Skeletal muscle tissue (tissue), 4 donors: ENCODE measurements around the gene SLC15A1. TPM values are rescaled to one million over a fixed set of nuclear protein-coding genes. Genes with fewer than 3 reads are reported as not detected.

Experiments used
- H3K27ac ChIP-seq: one replicate; pipeline ENCODE4 v1.7.0; 2013; ENCODE audit warnings: mild to moderate bottlenecking, low read depth, low read length, inconsistent platforms
- H3K27me3 ChIP-seq, 3 donors: one replicate each; pipeline ENCODE4 v1.7.0; 2013; ENCODE audit warnings: low read length in 3 of 3; ENCODE audit not compliant: control insufficient read depth in 3 of 3, insufficient read depth in 3 of 3
- H3K36me3 ChIP-seq, 3 donors: one replicate each; pipeline ENCODE4 v1.7.0; 2013; ENCODE audit warnings: low read length in 3 of 3; ENCODE audit not compliant: control insufficient read depth in 3 of 3, insufficient read depth in 3 of 3
- H3K4me1 ChIP-seq, 3 donors: one replicate each; pipeline ENCODE4 v1.7.0; 2013; ENCODE audit warnings: low read length in 3 of 3, mild to moderate bottlenecking in 3 of 3; ENCODE audit not compliant: control insufficient read depth in 3 of 3, insufficient read depth in 3 of 3
- H3K4me3 ChIP-seq, 3 donors: one replicate each; pipeline ENCODE4 v1.7.0; 2013; ENCODE audit warnings: low read length in 3 of 3
- H3K9ac ChIP-seq, 3 donors: one replicate each; pipeline ENCODE4 v1.7.0; 2013; ENCODE audit warnings: low read length in 3 of 3, mild to moderate bottlenecking in 3 of 3, moderate library complexity in 2 of 3, low read depth in 1 of 3
- H3K9me3 ChIP-seq, 3 donors: one replicate each; pipeline ENCODE4 v1.7.0; 2013; ENCODE audit warnings: low read length in 3 of 3; ENCODE audit not compliant: control insufficient read depth in 3 of 3
- total RNA-seq: library from RNA; depleted of rRNA; stranded (reverse); fragments of >200 nt; gene quantifications from one replicate; pipeline ENCODE4 v1.2.3, GENCODE V29; 2014
- donor health status: Osteomylitis.

Gene SLC15A1
- total RNA-seq, 1 donor from 2014 or later: not detected

- no peaks in the 10 kb centered on the region for H3K4me1 ChIP-seq
- no peak overlapping the region for H3K9ac ChIP-seq
- no peaks in the 10 kb centered on the region for H3K27me3 ChIP-seq
- peaks cover 12 to 33% (median 20%) of the 10 kb centered on the region in 3 donors for H3K36me3 ChIP-seq
- H3K4me3 ChIP-seq: no peak overlapping the region
- no peaks in the 10 kb centered on the region for H3K9me3 ChIP-seq
- no peak overlapping the region for H3K27ac ChIP-seq
These were observed 42.0 kb upstream of the SLC15A1 start for GRCh38 chr13:98794498-98794897.

GRCh38 chr13:98792785-98793495 lies 40.5 kb upstream of the SLC15A1 start:
- H3K9ac ChIP-seq: no peak overlapping the region
- no peaks in the 10 kb centered on the region for H3K4me1 ChIP-seq
- H3K27me3 ChIP-seq: peaks cover 0 to 2% (median 0%) of the 10 kb centered on the region in 3 donors
- no peak overlapping the region for H3K4me3 ChIP-seq
- H3K36me3 ChIP-seq: peaks cover 12 to 33% (median 16%) of the 10 kb centered on the region in 3 donors
- H3K9me3 ChIP-seq: no peaks in the 10 kb centered on the region
- H3K27ac ChIP-seq: no peak overlapping the region

DNA sequence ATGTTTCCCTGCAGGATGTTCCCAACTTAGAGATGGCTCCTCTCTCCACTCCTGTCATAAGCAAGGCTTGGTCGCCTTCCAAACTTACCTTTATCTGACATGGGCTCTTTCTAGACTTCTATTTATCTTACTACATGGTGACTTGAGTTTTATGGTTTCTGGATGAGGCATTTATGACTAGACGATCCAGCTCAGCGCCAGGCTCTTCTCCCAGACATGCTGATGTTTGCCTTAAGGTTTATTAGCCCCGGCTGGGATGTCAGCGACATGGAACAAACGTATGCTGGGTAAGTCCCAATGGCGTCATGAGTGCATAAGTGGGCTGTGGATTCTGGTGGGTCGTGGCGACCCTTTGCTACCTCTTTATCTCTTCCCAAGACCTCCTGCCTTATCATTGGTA lies 39.8 kb upstream of the SLC15A1 start:
- H3K27me3 ChIP-seq: peaks cover 0 to 2% (median 0%) of the 10 kb centered on the region in 3 donors
- H3K9me3 ChIP-seq: no peaks in the 10 kb centered on the region
- no peak overlapping the region for H3K27ac ChIP-seq
- H3K9ac ChIP-seq: no peak overlapping the region
- H3K36me3 ChIP-seq: peaks cover 12 to 31% (median 14%) of the 10 kb centered on the region in 3 donors
- H3K4me3 ChIP-seq: no peak overlapping the region
- no peaks in the 10 kb centered on the region for H3K4me1 ChIP-seq

- H3K9me3 ChIP-seq: no peaks in the 10 kb centered on the region
- H3K36me3 ChIP-seq: peaks cover 7 to 26% (median 14%) of the 10 kb centered on the region in 3 donors
These were observed 39.1 kb upstream of the SLC15A1 start for GRCh38 chr13:98791611-98792010.

DNA sequence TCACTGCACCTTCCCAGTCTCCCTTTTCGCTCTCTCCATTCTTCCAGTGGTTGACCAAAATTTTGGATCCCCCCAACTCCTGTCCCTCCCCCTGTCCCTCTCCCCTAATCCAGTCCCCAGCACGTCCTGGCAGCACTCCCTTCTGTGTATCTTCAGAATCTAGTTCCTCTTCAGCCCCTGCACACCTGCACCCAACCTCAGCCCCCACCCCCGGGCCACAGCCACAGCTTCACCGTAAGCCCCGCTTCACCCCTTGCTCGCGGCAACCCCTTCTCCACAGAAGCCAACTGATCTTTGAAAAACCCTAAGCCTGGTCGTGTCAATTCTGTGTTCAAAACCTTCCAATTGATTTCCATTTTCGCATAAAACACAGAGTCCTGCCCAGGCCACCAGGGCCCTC lies 35.5 kb upstream of the SLC15A1 start:
- H3K4me3 ChIP-seq: no peak overlapping the region
- H3K9me3 ChIP-seq: no peaks in the 10 kb centered on the region
- no peak overlapping the region for H3K27ac ChIP-seq
- H3K27me3 ChIP-seq: peaks cover 0 to 5% (median 0%) of the 10 kb centered on the region in 3 donors
- no peak overlapping the region for H3K9ac ChIP-seq
- peaks cover 0 to 7% (median 3%) of the 10 kb centered on the region in 3 donors for H3K36me3 ChIP-seq
- H3K4me1 ChIP-seq: no peaks in the 10 kb centered on the region

More at GRCh38 chr13:98791611-98792010, 39.1 kb upstream of the SLC15A1 start:
- peaks cover 0 to 2% (median 0%) of the 10 kb centered on the region in 3 donors for H3K27me3 ChIP-seq
- H3K9ac ChIP-seq: no peak overlapping the region
- H3K4me3 ChIP-seq: no peak overlapping the region
- no peak overlapping the region for H3K27ac ChIP-seq
- no peaks in the 10 kb centered on the region for H3K4me1 ChIP-seq

DNA sequence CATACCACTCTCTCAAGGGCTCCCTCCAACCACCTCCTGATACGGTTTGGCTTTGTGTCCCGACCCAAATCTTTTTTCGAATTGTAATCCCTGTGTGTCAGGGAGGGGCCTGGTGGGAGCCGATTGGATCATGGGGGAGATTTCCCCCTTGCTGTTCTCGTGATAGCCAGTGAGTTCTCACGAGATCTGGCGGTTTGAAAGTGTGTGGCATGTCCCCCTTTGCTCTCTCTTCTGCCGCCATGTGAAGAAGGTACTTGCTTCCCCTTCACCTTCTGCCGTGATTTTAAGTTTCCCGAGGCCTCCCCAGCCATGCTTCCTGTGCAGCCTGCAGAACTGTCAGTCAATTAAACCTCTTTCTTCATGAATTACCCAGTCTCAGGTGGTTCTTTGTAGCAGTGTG lies 34.7 kb upstream of the SLC15A1 start:
- Histone ChIP-seq H3K27ac (no peak overlapping the region), H3K27me3 (peaks cover 0 to 5% (median 0%) of the 10 kb centered on the region in 3 donors), H3K9ac (no peak overlapping the region), H3K4me3 (no peak overlapping the region), H3K9me3 (no peaks in the 10 kb centered on the region), H3K36me3 (peaks cover 0 to 2% (median 0%) of the 10 kb centered on the region in 3 donors), H3K4me1 (no peaks in the 10 kb centered on the region)

- Histone ChIP-seq H3K9ac (no peak overlapping the region), H3K27ac (no peak overlapping the region), H3K36me3 (no peaks in the 10 kb centered on the region), H3K27me3 (peaks cover 5 to 7% (median 6%) of the 10 kb centered on the region in 3 donors), H3K4me3 (no peak overlapping the region), H3K4me1 (no peaks in the 10 kb centered on the region), H3K9me3 (no peaks in the 10 kb centered on the region)
These were observed 33.6 kb upstream of the SLC15A1 start for GRCh38 chr13:98786023-98786422.

DNA sequence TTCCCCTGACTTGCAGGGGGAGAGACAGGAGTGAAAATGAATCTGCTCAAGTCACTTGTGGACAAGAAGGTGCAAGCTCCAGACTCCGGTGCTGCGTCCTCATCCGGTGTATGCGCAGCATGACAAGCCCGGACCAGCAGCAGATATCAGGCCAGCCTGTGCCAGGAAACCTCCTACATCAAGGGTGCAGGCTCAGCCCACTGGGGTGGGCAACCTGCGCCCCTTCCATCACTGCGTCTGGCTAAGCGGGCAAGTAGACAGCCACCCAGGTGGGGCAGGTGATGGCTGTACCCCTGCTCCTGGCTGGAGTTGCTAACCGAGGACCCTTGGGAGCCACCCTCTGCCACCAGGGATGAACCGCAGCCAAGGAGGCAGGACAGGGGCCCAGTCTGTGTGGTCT lies 32.9 kb upstream of the SLC15A1 start:
- Histone ChIP-seq H3K36me3 (no peaks in the 10 kb centered on the region), H3K4me1 (no peaks in the 10 kb centered on the region), H3K9ac (no peak overlapping the region), H3K9me3 (no peaks in the 10 kb centered on the region), H3K27me3 (peaks cover 5 to 7% (median 7%) of the 10 kb centered on the region in 3 donors), H3K4me3 (no peak overlapping the region), H3K27ac (no peak overlapping the region)

DNA sequence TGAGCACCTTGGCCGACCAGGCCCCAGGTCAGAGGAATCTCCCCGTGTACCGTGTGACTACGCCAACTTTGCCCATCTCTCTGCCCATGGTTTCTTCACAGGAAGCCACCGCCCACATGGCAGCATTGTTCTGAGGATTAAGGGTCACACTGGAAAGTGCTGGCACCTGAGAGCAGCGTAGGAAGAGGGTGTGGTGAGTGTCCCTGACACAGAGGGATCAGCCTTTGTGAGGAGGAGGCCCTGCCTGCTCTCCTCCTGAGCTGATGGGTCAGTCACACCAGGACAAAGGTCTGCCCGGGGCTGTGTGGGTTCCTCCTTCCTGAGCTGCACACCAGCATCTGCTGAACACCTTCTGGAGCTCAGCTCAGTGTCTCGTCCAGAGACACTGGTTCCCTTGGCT lies 32.2 kb upstream of the SLC15A1 start:
- no peak overlapping the region for H3K27ac ChIP-seq
- no peaks in the 10 kb centered on the region for H3K9me3 ChIP-seq
- H3K4me3 ChIP-seq: no peak overlapping the region
- H3K4me1 ChIP-seq: no peaks in the 10 kb centered on the region
- no peaks in the 10 kb centered on the region for H3K36me3 ChIP-seq
- H3K27me3 ChIP-seq: peaks cover 5 to 7% (median 7%) of the 10 kb centered on the region in 3 donors
- no peak overlapping the region for H3K9ac ChIP-seq

- Histone ChIP-seq H3K27me3 (peaks cover 5 to 7% (median 7%) of the 10 kb centered on the region in 3 donors), H3K27ac (no peak overlapping the region)
These were observed 31.5 kb upstream of the SLC15A1 start for GRCh38 chr13:98783856-98784478.

More at GRCh38 chr13:98783856-98784478, 31.5 kb upstream of the SLC15A1 start:
- no peak overlapping the region for H3K9ac ChIP-seq
- no peaks in the 10 kb centered on the region for H3K9me3 ChIP-seq
- H3K4me1 ChIP-seq: no peaks in the 10 kb centered on the region
- H3K4me3 ChIP-seq: no peak overlapping the region
- no peaks in the 10 kb centered on the region for H3K36me3 ChIP-seq
